ENCODE data around the gene OLFM3. TPM values are rescaled to one million over a fixed set of nuclear protein-coding genes. Genes with fewer than 3 reads are reported as not detected.

OLFM3 gene
- total RNA-seq, 1 donor from 2014 or later: not detected

GRCh38 chr1:101957771-101958170 is 39.0 kb downstream of the OLFM3 start:
- intact Hi-C loops (cut with DNase I): no loop called here
- no peak for DNase-seq (ENCODE audit: low spot score)

DNA sequence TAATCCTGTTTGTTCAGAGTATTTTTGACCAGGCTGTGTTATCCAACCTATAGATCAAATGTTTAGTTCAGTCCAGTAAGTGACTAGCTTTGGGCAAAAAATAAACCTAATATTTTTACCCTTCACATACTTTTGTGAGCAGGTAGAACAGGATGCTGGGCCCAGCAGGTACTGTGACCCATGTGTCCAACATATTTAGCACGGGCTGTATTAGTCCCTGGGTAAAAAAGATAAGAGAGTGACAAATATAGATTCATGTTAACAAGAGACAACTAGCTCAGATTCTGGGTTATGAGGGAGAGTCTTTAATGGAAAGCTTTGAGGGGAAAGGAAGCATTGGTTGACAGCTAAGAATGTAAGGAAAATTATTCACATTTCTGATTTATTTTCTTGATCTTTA is 43.1 kb downstream of the OLFM3 start:
- no peak for DNase-seq (ENCODE audit: low spot score)
- intact Hi-C loops (cut with DNase I): no loop called here

- no peak for DNase-seq (ENCODE audit: low spot score)
- intact Hi-C loops (cut with DNase I): no loop called here
Observed at GRCh38 chr1:101945884-101946283, 50.8 kb downstream of the OLFM3 start.

DNA sequence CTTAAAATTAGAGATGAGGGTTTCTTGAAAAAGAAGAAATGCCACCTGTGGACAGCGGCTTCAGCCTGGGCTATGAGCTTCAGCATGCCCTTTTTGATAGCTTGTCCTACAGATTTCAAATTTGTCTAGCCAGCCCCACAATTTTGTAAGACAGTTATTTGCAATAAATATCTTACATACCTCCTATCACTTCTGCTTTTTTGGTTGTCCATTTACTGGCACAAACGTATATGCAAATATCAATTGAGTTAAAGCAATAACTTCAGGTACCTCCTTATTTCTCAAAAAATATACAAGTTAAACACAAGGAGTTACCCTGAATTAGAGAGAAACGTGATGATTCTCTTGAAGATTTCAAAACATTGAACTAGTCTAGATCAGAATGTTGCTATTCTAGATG is 53.5 kb downstream of the OLFM3 start:
- no peak for DNase-seq (ENCODE audit: low spot score)
- intact Hi-C loops (cut with DNase I): no loop called here

GRCh38 chr1:101942516-101943193 is 54.1 kb downstream of the OLFM3 start:
- intact Hi-C loops (cut with DNase I): no loop called here
- DNase-seq (ENCODE audit: low spot score): no peak

DNA sequence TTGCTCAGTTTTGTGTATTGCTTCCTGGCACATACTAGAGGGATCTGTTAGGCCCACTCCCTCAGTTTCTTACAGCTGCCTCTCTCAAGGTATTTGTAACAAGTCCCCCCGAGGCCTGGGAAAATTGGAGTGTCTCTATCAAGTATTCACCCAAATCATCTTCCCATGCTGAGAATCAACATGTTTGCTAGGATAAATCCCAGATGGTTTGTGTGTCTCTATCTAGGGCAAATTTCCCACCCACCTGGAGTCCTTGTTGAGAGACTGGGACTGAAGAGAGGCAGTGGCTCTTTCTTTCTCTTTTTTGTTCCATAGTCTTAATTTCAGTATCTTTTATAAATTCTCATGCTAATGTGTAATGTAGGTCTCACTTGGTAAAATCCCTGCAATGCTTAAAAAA is 58.0 kb downstream of the OLFM3 start:
- intact Hi-C loops (cut with DNase I): no loop called here
- no peak for DNase-seq (ENCODE audit: low spot score)

- intact Hi-C loops (cut with DNase I): no loop called here
- no peak for DNase-seq (ENCODE audit: low spot score)
Observed at GRCh38 chr1:101929343-101929742, 67.4 kb downstream of the OLFM3 start.

GRCh38 chr1:101928829-101929228 is 67.9 kb downstream of the OLFM3 start:
- intact Hi-C loops (cut with DNase I): no loop called here
- DNase-seq (ENCODE audit: low spot score): no peak

DNA sequence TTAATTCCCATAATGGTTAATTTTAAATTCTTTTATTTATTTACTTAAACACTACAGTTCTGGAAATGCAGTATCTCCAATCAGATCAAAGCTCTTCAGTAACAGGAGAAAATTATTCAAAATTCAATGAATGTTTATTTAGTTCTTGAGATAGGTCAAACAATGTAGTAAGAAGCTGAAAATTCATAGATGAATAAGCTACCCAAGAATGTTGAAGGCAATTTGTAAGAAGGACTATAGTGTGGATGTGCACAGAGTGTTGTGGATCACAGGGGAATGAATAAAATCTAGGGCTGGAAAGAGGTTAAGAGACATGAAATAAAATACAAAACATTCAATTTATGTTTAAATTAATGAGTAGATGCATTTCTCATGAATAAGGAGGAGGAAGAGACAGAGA is 72.0 kb downstream of the OLFM3 start:
- no peak for DNase-seq (ENCODE audit: low spot score)
- intact Hi-C loops (cut with DNase I): no loop called here

DNA sequence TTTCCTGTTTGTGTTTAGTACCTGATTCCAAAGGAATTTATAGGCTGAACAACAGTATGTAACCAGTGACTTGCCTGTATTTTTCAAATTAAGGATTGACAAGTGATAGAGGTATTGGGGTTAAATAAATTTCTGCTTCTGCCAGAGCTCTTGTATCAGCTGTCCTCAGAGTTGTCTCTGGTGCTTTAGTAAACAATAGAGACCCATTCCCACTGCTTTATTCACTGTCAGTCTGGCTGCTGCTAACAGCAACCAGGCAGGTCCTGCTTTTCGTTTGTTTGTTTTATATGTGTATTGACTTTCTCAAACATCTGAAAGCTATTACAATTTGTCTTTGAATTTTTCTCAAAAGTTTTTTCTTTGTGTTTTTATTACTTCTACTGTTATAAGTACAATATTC is 76.1 kb downstream of the OLFM3 start:
- intact Hi-C loops (cut with DNase I): no loop called here

DNA sequence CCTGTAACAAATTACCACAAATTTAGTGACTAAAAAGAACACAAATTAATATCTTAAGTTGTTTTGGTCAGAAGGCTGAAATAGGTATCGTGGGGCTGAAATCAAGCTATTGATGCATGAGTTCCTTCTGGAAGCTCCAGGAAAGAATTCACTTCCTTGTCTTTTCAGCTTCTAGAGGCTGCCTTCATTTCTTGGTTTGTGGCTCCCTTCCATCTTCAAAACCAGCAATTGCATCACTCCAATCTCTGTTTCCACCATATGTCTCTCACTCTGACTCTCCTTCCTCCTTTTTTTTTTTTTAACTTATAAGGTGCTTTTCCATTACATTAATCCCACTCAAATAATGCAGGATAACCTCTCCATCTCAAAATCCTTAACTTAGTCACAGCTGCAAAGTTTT is 78.4 kb downstream of the OLFM3 start:
- intact Hi-C loops (cut with DNase I): no loop called here
- DNase-seq (ENCODE audit: low spot score): no peak

More for the DNA sequence above, 76.1 kb downstream of the OLFM3 start:
- no peak for DNase-seq (ENCODE audit: low spot score)

DNA sequence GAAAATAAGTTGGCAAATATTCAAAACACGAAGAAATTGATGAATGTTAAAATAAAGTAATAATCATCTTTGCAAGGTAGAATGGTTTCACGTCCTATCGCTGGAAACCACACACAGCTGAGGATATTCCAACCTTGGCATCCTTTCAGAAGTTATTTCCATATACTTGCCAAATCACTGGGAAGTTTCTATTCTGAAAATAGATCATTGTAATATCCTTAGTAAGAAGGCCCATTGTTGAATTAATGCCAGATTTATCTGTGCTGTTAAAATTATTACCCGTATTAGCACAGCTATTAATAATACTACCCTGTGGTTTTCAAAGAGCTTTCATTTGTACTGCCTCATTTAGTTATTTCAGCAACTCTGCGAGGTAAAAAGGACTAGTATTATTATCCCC is 81.1 kb downstream of the OLFM3 start:
- intact Hi-C loops (cut with DNase I): no loop called here
- no peak for DNase-seq (ENCODE audit: low spot score)

DNA sequence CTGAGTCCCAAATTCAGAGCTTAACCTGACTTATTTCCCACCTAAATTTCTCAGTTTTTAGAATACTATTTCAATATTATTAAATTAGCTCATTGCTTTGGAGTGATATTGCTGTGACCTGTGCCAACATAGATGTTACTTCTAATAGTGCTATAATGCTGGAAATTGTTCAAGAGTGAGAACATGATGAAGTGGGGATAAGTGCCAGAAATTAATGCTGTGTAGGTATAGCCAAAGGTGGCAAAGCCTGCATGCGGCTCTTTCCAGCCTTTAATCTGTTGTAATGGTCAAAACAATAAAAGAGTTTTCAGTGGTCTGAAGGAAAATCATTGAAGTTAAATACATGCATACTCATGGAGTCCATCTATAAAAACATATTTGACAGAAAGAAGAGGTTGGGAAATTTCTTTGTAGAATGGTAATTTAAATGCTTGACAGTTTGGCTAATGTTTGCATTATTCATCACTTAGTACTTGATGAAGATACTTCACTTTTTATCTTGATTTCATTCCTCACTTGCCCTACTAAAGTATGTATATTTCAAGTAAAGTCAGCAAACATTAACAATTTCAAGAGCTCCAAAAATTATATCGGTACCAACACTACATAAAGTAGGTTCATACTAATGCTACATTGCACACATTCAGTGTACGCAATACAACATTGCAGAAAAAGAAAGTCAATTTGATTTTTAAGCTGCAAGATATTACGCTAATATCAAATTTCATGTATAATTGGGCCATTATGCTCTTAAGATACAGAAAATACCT is 82.1 kb downstream of the OLFM3 start:
- no peak for DNase-seq (ENCODE audit: low spot score)
- intact Hi-C loops (cut with DNase I): no loop called here

DNA sequence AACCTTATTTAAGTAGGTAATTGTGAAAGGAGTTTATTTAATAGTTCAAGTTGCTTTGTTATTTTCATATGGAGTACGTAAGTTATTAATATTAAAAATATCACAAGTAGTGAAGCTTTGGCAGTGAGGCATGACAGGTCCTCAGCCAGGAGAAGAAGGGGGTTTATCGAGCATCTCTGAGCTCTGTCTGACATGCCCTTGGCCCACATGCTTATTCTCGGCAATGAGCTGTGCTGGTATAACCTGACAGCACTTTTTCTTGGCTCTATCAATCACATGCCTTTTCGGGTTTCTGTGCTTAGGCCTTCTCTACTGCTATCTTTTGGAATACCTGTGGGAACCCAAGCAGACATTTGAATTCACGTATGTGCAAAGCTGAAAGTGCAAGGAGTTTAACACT is 84.8 kb downstream of the OLFM3 start:
- intact Hi-C loops (cut with DNase I): no loop called here
- DNase-seq (ENCODE audit: low spot score): no peak

- intact Hi-C loops (cut with DNase I): no loop called here
Observed at GRCh38 chr1:101908980-101909379, 87.7 kb downstream of the OLFM3 start.

DNA sequence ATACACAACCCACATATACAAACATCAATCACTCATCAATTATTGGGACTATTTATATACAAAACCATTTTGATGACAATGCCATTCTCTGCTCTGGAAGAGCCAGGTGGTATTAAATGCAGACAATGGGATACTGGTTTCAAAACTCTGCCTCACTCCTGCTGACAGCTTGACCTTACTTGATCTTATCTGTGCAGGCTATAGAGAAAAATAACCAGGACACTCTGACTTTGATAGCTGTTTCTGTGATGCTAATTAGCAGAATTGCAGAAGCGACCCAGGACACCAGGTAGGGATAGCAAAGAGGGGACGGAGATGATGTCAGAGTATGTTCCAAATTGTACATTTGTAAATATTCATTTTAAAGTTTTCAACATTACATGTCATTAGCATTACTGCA is 89.5 kb downstream of the OLFM3 start:
- intact Hi-C loops (cut with DNase I): no loop called here
- no peak for DNase-seq (ENCODE audit: low spot score)

More at GRCh38 chr1:101908980-101909379, 87.7 kb downstream of the OLFM3 start:
- no peak for DNase-seq (ENCODE audit: low spot score)

GRCh38 chr1:101905283-101905835 is 91.4 kb downstream of the OLFM3 start:
- no peak for DNase-seq (ENCODE audit: low spot score)
- intact Hi-C loops (cut with DNase I): no loop called here

- no peak for DNase-seq (ENCODE audit: low spot score)
- intact Hi-C loops (cut with DNase I): no loop called here
Observed at GRCh38 chr1:101902199-101902598, 94.5 kb downstream of the OLFM3 start.

DNA sequence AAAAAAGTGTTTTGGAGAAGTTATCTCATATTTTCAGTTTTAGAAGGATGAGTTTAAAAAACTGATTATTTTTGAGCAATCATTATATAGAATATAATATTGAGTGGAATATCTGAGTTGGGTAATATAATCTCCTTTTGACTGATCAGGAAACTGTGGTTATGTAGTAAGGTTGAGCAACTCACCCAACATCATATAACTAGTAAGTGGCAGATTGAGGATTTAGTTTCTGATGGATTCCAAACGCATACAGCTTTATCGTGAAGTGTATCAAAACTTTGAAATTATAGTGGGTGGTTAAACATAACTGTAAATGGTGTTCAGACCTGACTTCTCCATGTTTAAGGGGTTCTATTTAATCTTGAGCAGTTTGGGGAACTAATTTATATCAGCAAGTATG is 98.6 kb downstream of the OLFM3 start:
- intact Hi-C loops (cut with DNase I): no loop called here

GRCh38 chr1:101884621-101885020 is 112.1 kb downstream of the OLFM3 start:
- no peak for DNase-seq (ENCODE audit: low spot score)
- intact Hi-C loops (cut with DNase I): no loop called here

More for the DNA sequence above, 98.6 kb downstream of the OLFM3 start:
- no peak for DNase-seq (ENCODE audit: low spot score)

- no peak for DNase-seq (ENCODE audit: low spot score)
- intact Hi-C loops (cut with DNase I): no loop called here
Observed at GRCh38 chr1:101875891-101876290, 120.8 kb downstream of the OLFM3 start.
